Neutrophil (primary cell): ENCODE data around the gene ACOT13.
"Not testable (repeated sequence)": the region's sequence is repeated elsewhere in the genome, so short reads cannot be mapped to it uniquely, and the experiment has no call there.

Source experiments
- H3K27ac ChIP-seq: fragments of 200-600 bp; sonication (generic); 2 replicates; pipeline ENCODE4 v1.5.1; 2016; ENCODE audit warnings: mild to moderate bottlenecking, moderate library complexity
- H3K27me3 ChIP-seq: fragments of 200-600 bp; sonication (generic); 2 replicates; pipeline ENCODE4 v1.6.0; 2016; ENCODE audit warnings: mild to moderate bottlenecking
- H3K36me3 ChIP-seq: fragments of 200-600 bp; sonication (generic); 2 replicates; pipeline ENCODE4 v1.5.1; 2017
- H3K4me1 ChIP-seq, 2 experiments: fragments of 200-600 bp in 1 of 2; sonication (generic) in 1 of 2; 1 replicate in 1 of 2; 2 replicates in 1 of 2; pipeline versions ENCODE4 v1.5.1 to v1.6.1; 2013 to 2016; ENCODE audit warnings: low read depth in 1 of 2, low read length in 1 of 2, mild to moderate bottlenecking in 1 of 2, moderate library complexity in 1 of 2; ENCODE audit not compliant: control insufficient read depth in 1 of 2, insufficient read depth in 1 of 2
- H3K4me3 ChIP-seq, 2 experiments: fragments of 200-600 bp in 1 of 2; sonication (generic) in 1 of 2; 1 replicate in 1 of 2; 2 replicates in 1 of 2; pipeline ENCODE4 v1.5.1; 2013 to 2016; ENCODE audit warnings: low read depth in 1 of 2, low read length in 1 of 2, mild to moderate bottlenecking in 1 of 2, moderate library complexity in 1 of 2
- H3K9me3 ChIP-seq: fragments of 200-600 bp; sonication (generic); 2 replicates; pipeline ENCODE4 v1.5.1; 2016
- CTCF ChIP-seq: fragments of 200-600 bp; sonication (generic); IDR thresholded peaks from 2 replicates; pipeline ENCODE4 v1.5.1; 2016; ENCODE audit warnings: antibody characterized with exemption

The ACOT13 gene

GRCh38 chr6:24734166-24734565, 67.3 kb downstream of the ACOT13 start:
- TF ChIP-seq CTCF = no peak
- Histone ChIP-seq H3K36me3 (no peaks in the 10 kb centered on the region), H3K4me1 (no peaks in the 10 kb centered on the region), H3K27ac (no peak overlapping the region), H3K27me3 (peaks cover 3% of the 10 kb centered on the region), H3K4me3 (no peak overlapping the region), H3K9me3 (peaks cover 10% of the 10 kb centered on the region)

- not testable (repeated sequence) for H3K9me3 ChIP-seq, H3K27me3 ChIP-seq, H3K36me3 ChIP-seq, H3K27ac ChIP-seq, H3K4me3 ChIP-seq, H3K4me1 ChIP-seq
Measured at GRCh38 chr6:24734710-24735109, 67.8 kb downstream of the ACOT13 start.

GRCh38 chr6:24738741-24739140, 71.9 kb downstream of the ACOT13 start:
- no peak overlapping the region for H3K4me3 ChIP-seq
- H3K9me3 ChIP-seq = no peaks in the 10 kb centered on the region
- H3K4me1 ChIP-seq = no peaks in the 10 kb centered on the region
- H3K27ac ChIP-seq = no peak overlapping the region
- no peaks in the 10 kb centered on the region for H3K36me3 ChIP-seq
- H3K27me3 ChIP-seq = peaks cover 3% of the 10 kb centered on the region
- no peak for TF ChIP-seq CTCF

GRCh38 chr6:24740861-24741260, 74.0 kb downstream of the ACOT13 start:
- no peak overlapping the region for H3K4me3 ChIP-seq
- H3K9me3 ChIP-seq = no peaks in the 10 kb centered on the region
- H3K27me3 ChIP-seq = no peaks in the 10 kb centered on the region
- H3K36me3 ChIP-seq = no peaks in the 10 kb centered on the region
- no peak overlapping the region for H3K27ac ChIP-seq
- H3K4me1 ChIP-seq = no peaks in the 10 kb centered on the region
- no peak for TF ChIP-seq CTCF

GRCh38 chr6:24742216-24742738, 75.4 kb downstream of the ACOT13 start:
- Histone ChIP-seq H3K27ac (no peak overlapping the region), H3K4me3 (no peak overlapping the region), H3K9me3 (no peaks in the 10 kb centered on the region), H3K27me3 (no peaks in the 10 kb centered on the region), H3K4me1 (no peaks in the 10 kb centered on the region), H3K36me3 (no peaks in the 10 kb centered on the region)
- no peak for TF ChIP-seq CTCF

- TF ChIP-seq CTCF = no peak
- no peak overlapping the region for H3K27ac ChIP-seq
- no peaks in the 10 kb centered on the region for H3K9me3 ChIP-seq
- H3K4me3 ChIP-seq = no peak overlapping the region
- no peaks in the 10 kb centered on the region for H3K27me3 ChIP-seq
- no peaks in the 10 kb centered on the region for H3K36me3 ChIP-seq
- H3K4me1 ChIP-seq = no peaks in the 10 kb centered on the region
Measured at GRCh38 chr6:24743265-24743943, 76.5 kb downstream of the ACOT13 start.
